Liver (tissue), 9 donors: ENCODE measurements around the gene EMP3. TPM values are rescaled to one million over a fixed set of nuclear protein-coding genes. Genes with fewer than 3 reads are reported as not detected.

Experiments
- DNase-seq: peaks from one replicate; pipeline ENCODE4 v3.0.0-alpha.2; 2017; ENCODE audit warnings: low spot score
- H3K27ac ChIP-seq, 2 donors: one replicate each; pipeline ENCODE4 v1.7.0; 2013; ENCODE audit warnings: inconsistent platforms in 2 of 2, low read length in 2 of 2, control low read depth in 1 of 2, low read depth in 1 of 2, mild to moderate bottlenecking in 1 of 2
- H3K27me3 ChIP-seq, 4 donors: one replicate each; pipeline versions ENCODE4 v1.6.1 to v1.7.0; 2013; ENCODE audit warnings: low read length in 3 of 4, inconsistent platforms in 1 of 4, mild to moderate bottlenecking in 1 of 4, moderate library complexity in 1 of 4; ENCODE audit not compliant: control insufficient read depth in 4 of 4, insufficient read depth in 4 of 4
- H3K36me3 ChIP-seq, 4 donors: one replicate each; pipeline versions ENCODE4 v1.6.1 to v1.7.0; 2013; ENCODE audit warnings: low read length in 3 of 4, mild to moderate bottlenecking in 3 of 4, low read depth in 1 of 4, moderate library complexity in 1 of 4; ENCODE audit not compliant: control insufficient read depth in 4 of 4, insufficient read depth in 3 of 4
- H3K4me1 ChIP-seq, 4 donors: one replicate each; pipeline versions ENCODE4 v1.6.1 to v1.7.0; 2013; ENCODE audit warnings: low read length in 3 of 4, mild to moderate bottlenecking in 3 of 4, moderate library complexity in 1 of 4; ENCODE audit not compliant: control insufficient read depth in 4 of 4, insufficient read depth in 4 of 4
- H3K4me3 ChIP-seq, 3 donors: one replicate each; pipeline versions ENCODE4 v1.6.1 to v1.7.0; 2013; ENCODE audit warnings: low read length in 3 of 3, control low read depth in 1 of 3, low read depth in 1 of 3, mild to moderate bottlenecking in 1 of 3
- H3K9ac ChIP-seq, 2 donors: one replicate each; pipeline ENCODE4 v1.7.0; 2013; ENCODE audit warnings: low read length in 2 of 2, mild to moderate bottlenecking in 2 of 2, moderate library complexity in 2 of 2, control low read depth in 1 of 2, low read depth in 1 of 2
- H3K9me3 ChIP-seq, 4 donors: one replicate each; pipeline versions ENCODE4 v1.6.1 to v1.7.0; 2013; ENCODE audit warnings: low read length in 3 of 4; ENCODE audit not compliant: control insufficient read depth in 4 of 4
- ATF3 ChIP-seq: IDR thresholded peaks from 2 replicates; pipeline ENCODE4 v1.6.1; 2016; ENCODE audit warnings: antibody characterized with exemption
- CTCF ChIP-seq: fragments of 150-350 bp; IDR thresholded peaks from 2 replicates; pipeline ENCODE4 v1.5.1; 2017; ENCODE audit warnings: improper control_type of control experiment, low read depth, low read length; ENCODE audit not compliant: missing input control
- EGR1 ChIP-seq, 2 donors: IDR thresholded peaks; 2 replicates each; pipeline ENCODE4 v1.6.1; 2016 to 2018; ENCODE audit warnings: antibody characterized with exemption in 2 of 2, low read depth in 2 of 2
- FOXA1 ChIP-seq: IDR thresholded peaks from 2 replicates; pipeline ENCODE4 v1.6.1; 2016; ENCODE audit warnings: antibody characterized with exemption
- FOXA2 ChIP-seq: IDR thresholded peaks from 2 replicates; pipeline ENCODE4 v1.6.1; 2016; ENCODE audit warnings: antibody characterized with exemption
- GABPA ChIP-seq, 2 donors: IDR thresholded peaks in 1 of 2; conservative IDR thresholded peaks in 1 of 2; 2 replicates each; pipeline ENCODE4 v1.6.1; 2016; ENCODE audit warnings: antibody characterized with exemption in 2 of 2, mild to moderate bottlenecking in 1 of 2, moderate library complexity in 1 of 2
- HNF4A ChIP-seq, 2 donors: conservative IDR thresholded peaks; 2 replicates each; pipeline ENCODE4 v1.6.1; 2016; ENCODE audit warnings: antibody characterized with exemption in 2 of 2, mild to moderate bottlenecking in 2 of 2
- HNF4G ChIP-seq: IDR thresholded peaks from 2 replicates; pipeline ENCODE4 v1.6.1; 2016; ENCODE audit warnings: antibody characterized with exemption
- JUND ChIP-seq, 2 donors: IDR thresholded peaks; 2 replicates each; pipeline ENCODE4 v1.6.1; 2016; ENCODE audit warnings: antibody characterized with exemption in 2 of 2
- MAX ChIP-seq: IDR thresholded peaks from 2 replicates; pipeline ENCODE4 v1.6.1; 2016; ENCODE audit warnings: antibody characterized with exemption
- RAD21 ChIP-seq, 2 donors: IDR thresholded peaks; 2 replicates each; pipeline ENCODE4 v1.6.1; 2016; ENCODE audit warnings: antibody characterized with exemption in 2 of 2, mild to moderate bottlenecking in 2 of 2
- REST ChIP-seq: IDR thresholded peaks from 2 replicates; pipeline ENCODE4 v1.6.1; 2016; ENCODE audit warnings: antibody characterized with exemption, mild to moderate bottlenecking
- RXRA ChIP-seq, 2 donors: IDR thresholded peaks; 2 replicates each; pipeline ENCODE4 v1.6.1; 2017 to 2018; ENCODE audit warnings: antibody characterized with exemption in 2 of 2, mild to moderate bottlenecking in 1 of 2
- SP1 ChIP-seq: IDR thresholded peaks from 2 replicates; pipeline ENCODE4 v1.6.1; 2018; ENCODE audit warnings: antibody characterized with exemption, mild to moderate bottlenecking
- YY1 ChIP-seq: IDR thresholded peaks from 2 replicates; pipeline ENCODE4 v1.6.1; 2016; ENCODE audit warnings: antibody characterized with exemption, mild to moderate bottlenecking
- whole genome bisulfite sequencing: extraction: QIAGEN DNeasy Blood & Tissue Kit; methylation state at CpG from one replicate; pipeline ENCODE4 v1.1.7; 2013; 5-methylcytosine and 5-hydroxymethylcytosine counted together
- polyA plus RNA-seq, 2 donors: library from polyadenylated mRNA; stranded (reverse) in 1 of 2; unstranded in 1 of 2; fragments of 200-250 nt in 1 of 2; fragments of >200 nt in 1 of 2; fragmentation: Nextera tagmentation in 1 of 2; extraction: Ambion mirVana in 1 of 2; gene quantifications; one replicate each; pipeline versions ENCODE4 v1.2.1 to v1.2.3, GENCODE V29; 2013 to 2015
- total RNA-seq, 2 donors: library from RNA; depleted of rRNA; stranded (reverse); fragments of >200 nt; gene quantifications; one replicate each; pipeline ENCODE4 v1.2.3, GENCODE V29; 2014
- donor health status: healthy.
- donor health status: healthy.
- donor health status: healthy.
- donor health status: healthy.
- donor health status: healthy.

The EMP3 gene
- total and polyA plus RNA-seq, 4 donors, result 4.5 to 16.6 (median 11.7) TPM

- Histone ChIP-seq H3K9me3 (no peaks in the 10 kb centered on the region), H3K4me3 (no peak overlapping the region), H3K9ac (no peak overlapping the region), H3K27me3 (no peaks in the 10 kb centered on the region), H3K4me1 (peaks cover 0 to 5% (median 4%) of the 10 kb centered on the region in 4 donors), H3K36me3 (no peaks in the 10 kb centered on the region), H3K27ac (no peak overlapping the region)
- no peak for TF ChIP-seq ATF3
- TF ChIP-seq REST, result no peak
- no peak for TF ChIP-seq CTCF
- no peak for TF ChIP-seq MAX
- TF ChIP-seq HNF4A (conservative IDR thresholded peaks at IDR 0.05), result no peak
- TF ChIP-seq HNF4G, result no peak
- TF ChIP-seq YY1, result no peak
- no peak for DNase-seq
- 84% methylated on average over 14 of the region's 14 CpGs for WGBS
Measured at GRCh38 chr19:48368936-48369335, 43.6 kb downstream of the EMP3 start.

GRCh38 chr19:48370955-48371354 lies 45.6 kb downstream of the EMP3 start:
- Histone ChIP-seq H3K27ac (no peak overlapping the region), H3K9me3 (no peaks in the 10 kb centered on the region), H3K36me3 (no peaks in the 10 kb centered on the region), H3K4me1 (no peaks in the 10 kb centered on the region), H3K27me3 (no peaks in the 10 kb centered on the region), H3K4me3 (no peak overlapping the region), H3K9ac (no peak overlapping the region)
- DNase-seq, result no peak
- WGBS, result 90% methylated on average over 4 of the region's 4 CpGs
- no peak for TF ChIP-seq RXRA (IDR thresholded peaks at IDR 0.05)
- TF ChIP-seq JUND (IDR thresholded peaks at IDR 0.05), result no peak
- TF ChIP-seq REST, result no peak
- no peak for TF ChIP-seq FOXA2
- TF ChIP-seq FOXA1, result no peak
- TF ChIP-seq YY1, result no peak
- no peak for TF ChIP-seq EGR1 (IDR thresholded peaks at IDR 0.05; ENCODE audit: low read depth in 2 of 2)
- no peak for TF ChIP-seq HNF4G
- TF ChIP-seq GABPA (IDR thresholded peaks at IDR 0.05 in 1 of 2, conservative IDR thresholded peaks at IDR 0.05 in 1 of 2), result no peak
- no peak for TF ChIP-seq SP1
- no peak for TF ChIP-seq RAD21 (IDR thresholded peaks at IDR 0.05)
- no peak for TF ChIP-seq MAX
- TF ChIP-seq CTCF, result no peak
